HEK293 (cell line): ENCODE measurements around the gene STK24.

Source experiments
- ZBTB20 ChIP-seq: fragments of 450-650 bp; formaldehyde crosslinking; IDR thresholded peaks from 2 replicates; pipeline ENCODE4 v1.5.1; 2016; ENCODE audit warnings: missing biosample characterization, missing genetic modification characterization
- ZFP3 ChIP-seq: fragments of 450-650 bp; formaldehyde crosslinking; IDR thresholded peaks from 2 replicates; pipeline ENCODE4 v1.5.1; 2016; ENCODE audit warnings: low read depth, missing biosample characterization, missing genetic modification characterization
- TF ChIP-seq, protein P1 (sequence below): fragments of 450-650 bp; formaldehyde crosslinking; IDR thresholded peaks from 2 replicates; pipeline ENCODE4 v1.5.1; 2016; ENCODE audit warnings: missing biosample characterization, missing genetic modification characterization

GRCh38 chr13:98396071-98396710 is 180.7 kb downstream of the STK24 start:
- TF ChIP-seq ZFP3 (tag by site-specific recombination) (no peak), ZBTB20 (tag by site-specific recombination) (no peak)
- TF ChIP-seq, protein P1, sequence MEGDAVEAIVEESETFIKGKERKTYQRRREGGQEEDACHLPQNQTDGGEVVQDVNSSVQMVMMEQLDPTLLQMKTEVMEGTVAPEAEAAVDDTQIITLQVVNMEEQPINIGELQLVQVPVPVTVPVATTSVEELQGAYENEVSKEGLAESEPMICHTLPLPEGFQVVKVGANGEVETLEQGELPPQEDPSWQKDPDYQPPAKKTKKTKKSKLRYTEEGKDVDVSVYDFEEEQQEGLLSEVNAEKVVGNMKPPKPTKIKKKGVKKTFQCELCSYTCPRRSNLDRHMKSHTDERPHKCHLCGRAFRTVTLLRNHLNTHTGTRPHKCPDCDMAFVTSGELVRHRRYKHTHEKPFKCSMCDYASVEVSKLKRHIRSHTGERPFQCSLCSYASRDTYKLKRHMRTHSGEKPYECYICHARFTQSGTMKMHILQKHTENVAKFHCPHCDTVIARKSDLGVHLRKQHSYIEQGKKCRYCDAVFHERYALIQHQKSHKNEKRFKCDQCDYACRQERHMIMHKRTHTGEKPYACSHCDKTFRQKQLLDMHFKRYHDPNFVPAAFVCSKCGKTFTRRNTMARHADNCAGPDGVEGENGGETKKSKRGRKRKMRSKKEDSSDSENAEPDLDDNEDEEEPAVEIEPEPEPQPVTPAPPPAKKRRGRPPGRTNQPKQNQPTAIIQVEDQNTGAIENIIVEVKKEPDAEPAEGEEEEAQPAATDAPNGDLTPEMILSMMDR = no peak
